Adipocyte (in vitro differentiated cells): ENCODE data around the gene HOXA9.
A peak's percentile ranks its signal among the peaks of the same experiment; 100 is the strongest.

Source experiments
- DNase-seq: peaks from one replicate; pipeline ENCODE4 v3.0.0-alpha.2; 2015; ENCODE audit warnings: low read depth
- H3K27me3 ChIP-seq: replicated peaks from 2 replicates; pipeline ENCODE4 v1.7.0; 2013; ENCODE audit warnings: mild to moderate bottlenecking, low read length, moderate library complexity; ENCODE audit not compliant: control insufficient read depth, insufficient read depth
- H3K36me3 ChIP-seq: 2 replicates; pipeline ENCODE4 v1.7.0; 2013; ENCODE audit warnings: low read length, mild to moderate bottlenecking, moderate library complexity; ENCODE audit not compliant: control insufficient read depth, insufficient read depth, severe bottlenecking
- H3K4me1 ChIP-seq: 2 replicates; pipeline ENCODE4 v1.7.0; 2013; ENCODE audit warnings: mild to moderate bottlenecking, low read length, moderate library complexity; ENCODE audit not compliant: control insufficient read depth, insufficient read depth
- H3K4me3 ChIP-seq: 2 replicates; pipeline ENCODE4 v1.7.0; 2013; ENCODE audit warnings: mild to moderate bottlenecking, low read length, moderate library complexity
- H3K9ac ChIP-seq: 2 replicates; pipeline ENCODE4 v1.7.0; 2013; ENCODE audit warnings: mild to moderate bottlenecking, low read length, moderate library complexity
- H3K9me3 ChIP-seq: 2 replicates; pipeline ENCODE4 v1.7.0; 2013; ENCODE audit warnings: mild to moderate bottlenecking, low read length, moderate library complexity; ENCODE audit not compliant: control insufficient read depth

HOXA9 gene

GRCh38 chr7:27151931-27152815 is 13.2 kb downstream of the HOXA9 start, which contains the start of gene HOXA3:
Gene HOXA3, minus strand, starts transcription at chr7:27152583. Its CDS starts 41,943 bp downstream, at chr7:27110640.
- Histone ChIP-seq H3K9me3 (no peaks in the 10 kb centered on the region), H3K36me3 (no peaks in the 10 kb centered on the region), H3K4me3 (peak within 1 kb of the TSS; percentile 94), H3K9ac (peak within 1 kb of the TSS; percentile 97), H3K27me3 (no peaks in the 10 kb centered on the region), H3K4me1 (peaks cover 48% of the 10 kb centered on the region)
- peak; percentile 18 for DNase-seq

- Histone ChIP-seq H3K4me1 (peaks cover 51% of the 10 kb centered on the region), H3K36me3 (no peaks in the 10 kb centered on the region), H3K4me3 (peak overlapping the region; percentile 94), H3K9me3 (no peaks in the 10 kb centered on the region), H3K9ac (peak overlapping the region; percentile 97), H3K27me3 (no peaks in the 10 kb centered on the region)
- DNase-seq: no peak
These were observed 13.9 kb downstream of the HOXA9 start for GRCh38 chr7:27151341-27151930.

GRCh38 chr7:27150568-27151340 is 14.6 kb downstream of the HOXA9 start:
- Histone ChIP-seq H3K36me3 (no peaks in the 10 kb centered on the region), H3K9ac (peak overlapping the region; percentile 97), H3K9me3 (no peaks in the 10 kb centered on the region), H3K4me3 (peak overlapping the region; percentile 94), H3K27me3 (no peaks in the 10 kb centered on the region), H3K4me1 (peaks cover 58% of the 10 kb centered on the region)
- DNase-seq: peak; percentile 83

DNA sequence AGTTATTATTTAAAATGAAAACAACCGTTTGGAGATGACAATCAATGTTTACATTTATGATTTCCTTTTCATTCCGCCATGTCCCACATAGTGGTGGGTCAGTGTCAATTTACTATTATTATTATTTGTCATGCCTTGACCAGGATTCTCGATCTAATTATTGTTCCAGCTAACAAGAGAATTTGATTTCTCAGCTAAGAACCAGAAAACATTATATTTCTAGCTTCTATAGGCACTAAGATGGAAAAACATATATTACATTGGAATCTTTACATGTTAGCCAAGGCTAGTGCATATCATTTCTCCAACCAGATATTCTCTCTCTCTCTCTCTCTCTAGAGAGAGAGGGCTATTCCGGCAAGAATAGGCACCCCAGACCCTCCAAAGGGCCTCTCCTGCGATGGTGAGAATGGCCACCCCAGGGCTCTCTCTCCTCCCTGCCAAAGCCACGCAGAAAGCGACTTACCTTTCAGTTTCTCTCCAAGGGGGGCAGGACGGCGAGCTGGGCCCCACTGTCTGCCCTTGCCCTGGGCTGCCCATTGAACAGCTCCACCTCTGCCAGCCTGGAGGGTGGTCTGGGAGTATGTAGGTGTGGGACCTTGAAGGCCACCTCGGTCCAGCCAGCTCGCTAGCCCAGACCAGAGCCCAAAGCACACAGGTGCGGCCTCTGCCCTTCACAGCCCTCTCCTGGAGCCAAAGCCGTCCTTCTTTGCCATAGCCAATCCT is 15.3 kb downstream of the HOXA9 start:
- DNase-seq: no peak
- Histone ChIP-seq H3K4me1 (peaks cover 53% of the 10 kb centered on the region), H3K9ac (peak overlapping the region; percentile 97), H3K36me3 (peaks cover 6% of the 10 kb centered on the region), H3K9me3 (no peaks in the 10 kb centered on the region), H3K27me3 (no peaks in the 10 kb centered on the region), H3K4me3 (peak overlapping the region; percentile 94)

- Histone ChIP-seq H3K9ac (peak overlapping the region; percentile 97), H3K36me3 (peaks cover 13% of the 10 kb centered on the region), H3K27me3 (no peaks in the 10 kb centered on the region), H3K9me3 (no peaks in the 10 kb centered on the region), H3K4me3 (peak overlapping the region; percentile 94), H3K4me1 (peaks cover 46% of the 10 kb centered on the region)
- no peak for DNase-seq
These were observed 16.3 kb downstream of the HOXA9 start for GRCh38 chr7:27148756-27149641.

DNA sequence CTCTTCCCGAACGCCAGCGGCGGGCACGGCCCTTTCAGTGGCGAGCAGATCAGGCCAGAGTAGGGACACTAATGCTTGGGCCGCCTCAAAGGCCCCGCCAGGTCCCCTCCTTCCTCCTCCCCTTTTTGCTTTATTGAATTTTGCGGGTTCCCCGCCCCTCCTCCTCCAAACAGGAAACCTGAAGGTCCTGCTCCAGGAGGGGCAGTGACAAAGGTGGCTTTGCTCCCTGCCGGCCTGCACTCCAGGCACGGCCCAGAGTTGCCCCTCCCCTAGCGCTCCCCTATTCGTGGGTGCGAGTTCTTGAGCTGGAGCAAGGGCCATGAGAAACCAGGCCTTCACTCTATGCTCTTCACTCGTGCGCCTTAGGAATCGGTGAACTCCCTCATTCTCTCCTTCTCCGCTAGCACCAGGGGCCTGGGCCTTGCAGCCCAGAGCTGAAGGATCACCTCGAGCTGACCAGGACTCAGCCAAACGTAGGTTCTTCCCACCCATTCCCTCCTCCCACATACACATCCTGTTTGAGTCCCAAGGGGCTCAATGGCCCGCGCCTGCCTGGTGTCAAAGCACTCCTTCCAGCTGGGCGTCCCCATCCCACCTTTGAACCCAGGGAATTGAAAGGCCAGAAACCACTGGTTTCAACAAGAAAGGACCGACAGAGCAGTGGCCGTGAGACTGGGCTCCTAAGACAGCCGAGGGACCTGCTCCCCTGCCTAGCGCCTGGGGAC is 17.1 kb downstream of the HOXA9 start:
- H3K9ac ChIP-seq: peak overlapping the region; percentile 97
- DNase-seq: no peak
- H3K9me3 ChIP-seq: no peaks in the 10 kb centered on the region
- no peaks in the 10 kb centered on the region for H3K27me3 ChIP-seq
- peaks cover 16% of the 10 kb centered on the region for H3K36me3 ChIP-seq
- peak overlapping the region; percentile 94 for H3K4me3 ChIP-seq
- H3K4me1 ChIP-seq: peaks cover 40% of the 10 kb centered on the region

DNA sequence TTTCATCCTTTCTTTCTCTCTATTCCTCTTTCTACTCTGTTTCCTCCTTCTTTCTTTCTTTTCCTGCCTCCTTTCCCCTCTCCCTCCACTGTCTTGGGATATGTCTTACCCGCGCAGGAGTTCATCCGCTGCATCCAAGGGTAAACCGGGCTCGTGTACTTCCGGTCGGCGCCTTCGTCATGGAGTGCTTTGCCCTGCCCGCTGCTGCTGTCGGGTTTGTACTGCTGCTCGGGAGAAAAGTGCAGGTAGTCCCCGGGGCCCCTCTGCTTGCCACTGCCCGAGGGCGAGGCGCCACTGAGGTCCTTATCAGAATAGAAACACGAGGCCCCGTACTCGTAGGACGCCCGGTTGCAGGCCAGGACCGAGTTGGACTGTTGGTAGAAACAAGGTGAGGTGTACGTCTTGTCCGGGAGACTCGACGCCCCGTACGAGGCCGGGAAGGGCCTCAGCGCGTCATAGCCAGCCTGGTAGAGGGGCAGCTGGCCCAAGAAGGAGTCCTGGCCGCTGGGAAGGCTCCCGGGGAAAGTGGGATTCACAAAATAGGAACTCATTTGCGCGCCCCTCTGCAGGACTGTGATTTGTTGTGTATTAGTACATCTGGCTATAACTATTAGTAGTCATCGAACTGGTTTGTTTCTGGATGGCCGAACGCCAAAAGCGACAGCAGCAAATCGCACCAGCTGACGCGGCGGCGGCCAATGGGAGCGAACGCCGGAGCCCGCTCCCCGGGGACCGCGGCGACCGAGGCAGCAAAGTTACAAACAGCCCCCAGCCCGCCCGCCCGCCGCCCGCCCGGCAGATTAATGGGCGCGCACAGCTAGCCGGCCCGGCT is 17.9 kb downstream of the HOXA9 start, which contains the start of gene HOXA6:
HOXA6 (minus strand) TSS at position 576 of the 832 bp plus-strand sequence; CDS start at position 551, 25 bp downstream.
- Histone ChIP-seq H3K4me3 (peak within 1 kb of the TSS; percentile 94), H3K36me3 (peaks cover 16% of the 10 kb centered on the region), H3K4me1 (peaks cover 36% of the 10 kb centered on the region), H3K9me3 (no peaks in the 10 kb centered on the region), H3K27me3 (no peaks in the 10 kb centered on the region), H3K9ac (peak within 1 kb of the TSS; percentile 97)
- no peak for DNase-seq

GRCh38 chr7:27146491-27147198 is 18.7 kb downstream of the HOXA9 start:
- Histone ChIP-seq H3K9ac (peak overlapping the region; percentile 88), H3K4me3 (peak overlapping the region; percentile 94), H3K9me3 (no peaks in the 10 kb centered on the region), H3K27me3 (no peaks in the 10 kb centered on the region), H3K4me1 (peaks cover 36% of the 10 kb centered on the region), H3K36me3 (peaks cover 18% of the 10 kb centered on the region)
- DNase-seq: no peak
